NCI-H2081 (cell line): ENCODE measurements around the gene PRICKLE1.

Experiments used
- DNase-seq, 2 experiments: peaks; one replicate each; lab custom pipeline; 2025; lab: John Stamatoyannopoulos, UW

The PRICKLE1 gene

GRCh38 chr12:42588524-42589464 is 752 bp downstream of the PRICKLE1 start:
- peak; percentile 45 to 52 for DNase-seq

GRCh38 chr12:42587601-42588523 is 1.7 kb downstream of the PRICKLE1 start:
- peak in 1 of 2 experiments; percentile 24 for DNase-seq

- DNase-seq, result no peak
These were observed 3.3 kb downstream of the PRICKLE1 start for GRCh38 chr12:42586268-42586667.

- DNase-seq, result no peak
These were observed 3.7 kb downstream of the PRICKLE1 start for GRCh38 chr12:42585841-42586216.

- no peak for DNase-seq
These were observed 4.2 kb downstream of the PRICKLE1 start for GRCh38 chr12:42585154-42585840.

- peak in 1 of 2 experiments; percentile 59 for DNase-seq
These were observed 4.9 kb downstream of the PRICKLE1 start for GRCh38 chr12:42584651-42585111.

- DNase-seq, result no peak
These were observed 6.5 kb downstream of the PRICKLE1 start for GRCh38 chr12:42583016-42583415.

- no peak for DNase-seq
These were observed 7.0 kb downstream of the PRICKLE1 start for GRCh38 chr12:42582498-42582897.

GRCh38 chr12:42582050-42582449 is 7.5 kb downstream of the PRICKLE1 start:
- no peak for DNase-seq

GRCh38 chr12:42576374-42576773 is 13.2 kb downstream of the PRICKLE1 start:
- no peak for DNase-seq

GRCh38 chr12:42575717-42576116 is 13.8 kb downstream of the PRICKLE1 start:
- peak in 1 of 2 experiments; percentile 6 for DNase-seq

GRCh38 chr12:42574851-42575266 is 14.7 kb downstream of the PRICKLE1 start:
- DNase-seq, result peak; percentile 38 to 75

GRCh38 chr12:42571327-42572009 is 18.1 kb downstream of the PRICKLE1 start:
- no peak for DNase-seq

- DNase-seq, result no peak
These were observed 19.5 kb downstream of the PRICKLE1 start for GRCh38 chr12:42570076-42570475.

- DNase-seq, result peak in 1 of 2 experiments; percentile 48
These were observed 20.3 kb downstream of the PRICKLE1 start for GRCh38 chr12:42568952-42569915.

GRCh38 chr12:42565633-42566032 is 23.9 kb downstream of the PRICKLE1 start:
- no peak for DNase-seq

- no peak for DNase-seq
These were observed 24.6 kb downstream of the PRICKLE1 start for GRCh38 chr12:42564996-42565395.

GRCh38 chr12:42564556-42564955 is 25.0 kb downstream of the PRICKLE1 start:
- no peak for DNase-seq

- DNase-seq, result no peak
These were observed 28.6 kb downstream of the PRICKLE1 start for GRCh38 chr12:42560977-42561376.

- no peak for DNase-seq
These were observed 31.9 kb downstream of the PRICKLE1 start for GRCh38 chr12:42557586-42558172.
